ENCODE results near the gene TANGO2.

TANGO2 gene

DNA sequence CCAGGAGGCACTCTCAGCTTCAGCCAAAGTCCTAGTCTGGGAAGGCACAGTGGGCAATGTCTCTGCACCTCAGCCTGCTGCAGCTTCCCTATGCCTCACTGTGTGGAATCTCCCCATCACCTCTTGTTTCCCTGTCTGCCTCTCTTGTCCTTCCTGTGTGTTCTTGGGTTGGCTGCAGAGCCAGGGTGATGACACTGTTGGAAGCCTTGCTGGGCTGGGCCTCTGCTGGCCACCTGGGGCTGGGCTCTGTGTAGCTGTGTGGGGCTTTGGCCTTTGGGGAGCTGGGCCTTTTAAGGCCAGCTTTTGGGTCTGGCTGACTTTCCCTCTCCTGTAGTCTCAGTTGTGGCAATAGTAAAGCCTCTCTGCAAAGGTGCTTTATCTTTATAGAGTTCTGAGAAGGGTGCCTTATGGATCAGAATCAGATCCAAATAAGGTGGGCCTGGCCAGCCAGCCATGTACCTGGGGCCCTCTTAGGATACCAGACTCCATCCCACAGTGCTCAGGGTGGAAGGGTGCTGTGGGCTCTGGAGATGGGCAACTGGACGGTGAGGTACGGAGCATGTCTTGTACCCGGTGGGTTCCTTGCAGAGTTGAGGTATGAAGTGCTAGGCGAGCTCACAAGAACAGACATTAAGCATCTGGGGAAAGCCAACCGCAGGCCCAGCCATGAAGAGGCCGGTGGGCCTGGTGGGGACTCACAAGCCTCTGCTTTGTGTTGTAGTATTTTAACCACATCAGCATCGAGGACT lies 84.7 kb downstream of the TANGO2 start:
- no peak for DNase-seq (ENCODE audit: low read depth, low spot score)

DNA sequence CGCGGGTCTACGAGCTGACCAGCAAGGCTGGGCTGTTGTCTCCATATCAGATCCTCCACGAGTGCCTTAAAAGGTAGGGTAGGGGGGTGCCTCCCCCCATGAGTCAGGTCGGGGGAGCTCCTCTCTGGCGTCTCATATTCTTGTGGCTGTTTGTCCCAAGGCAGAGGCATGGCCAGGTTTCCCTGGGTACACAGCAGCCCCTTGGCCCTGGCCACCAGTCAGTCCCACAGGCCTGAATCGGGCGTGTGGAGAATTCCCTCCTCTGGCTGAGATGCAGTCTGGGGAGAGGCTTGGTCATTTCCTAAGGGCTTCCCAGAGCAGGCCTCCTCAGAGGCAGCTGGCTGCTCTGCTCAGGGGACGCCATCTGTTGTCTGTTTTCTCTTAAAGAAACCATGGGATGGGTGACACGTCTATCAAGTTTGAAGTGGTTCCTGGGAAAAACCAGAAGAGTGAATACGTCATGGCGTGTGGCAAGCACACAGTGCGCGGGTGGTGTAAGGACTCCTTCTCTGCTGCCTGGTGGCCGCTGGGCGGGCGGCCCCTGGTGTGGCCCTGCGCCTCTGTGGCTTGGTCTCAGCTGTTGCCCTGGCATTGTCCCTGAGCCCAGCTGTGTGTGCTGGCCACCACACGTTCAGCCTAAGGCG lies 85.4 kb downstream of the TANGO2 start:
- no peak for DNase-seq (ENCODE audit: low read depth, low spot score)

DNA sequence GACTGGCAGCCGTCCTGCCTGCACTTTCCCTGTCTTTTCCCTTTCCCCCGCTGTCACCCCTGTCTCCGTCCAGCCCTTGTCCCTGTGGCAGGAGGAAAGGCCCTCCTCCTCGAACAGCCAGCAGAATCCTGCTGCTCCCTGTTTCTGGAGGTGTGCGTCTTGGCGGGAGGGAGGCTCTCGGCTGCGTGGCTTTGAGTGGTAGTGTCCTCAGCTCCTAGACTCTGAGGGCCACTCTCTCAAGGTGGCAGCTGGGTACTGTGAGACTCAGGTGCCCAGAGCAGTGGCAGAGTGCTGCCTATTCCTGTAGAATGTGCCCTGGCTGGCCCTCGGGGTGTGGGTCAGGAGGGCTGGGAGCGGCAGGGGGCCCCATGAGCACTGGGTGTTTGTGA lies 85.9 kb downstream of the TANGO2 start:
- DNase-seq (ENCODE audit: low read depth, low spot score) = no peak

DNA sequence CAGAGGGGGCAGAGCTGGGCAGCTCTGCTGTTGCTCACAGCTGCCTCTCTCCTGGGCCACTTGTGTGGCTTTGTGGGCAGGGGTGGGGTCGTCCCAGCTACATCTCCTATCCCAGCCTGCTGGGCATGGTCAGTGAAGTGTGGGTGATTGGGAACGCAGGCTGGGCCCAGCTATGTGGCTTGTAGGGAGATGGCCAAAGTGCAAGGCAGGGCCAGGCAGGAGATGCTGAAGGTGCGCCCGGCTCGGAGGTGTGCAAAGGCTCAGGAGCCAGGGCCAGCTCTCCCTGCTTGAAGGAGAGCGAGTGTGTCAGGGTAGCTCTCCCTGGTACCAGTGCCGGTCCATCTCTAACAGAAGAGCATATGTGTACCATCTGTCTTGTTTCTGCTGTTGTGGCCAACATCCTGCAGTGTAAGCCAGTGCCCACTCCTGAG lies 86.6 kb downstream of the TANGO2 start:
- DNase-seq (ENCODE audit: low read depth, low spot score) = no peak

DNA sequence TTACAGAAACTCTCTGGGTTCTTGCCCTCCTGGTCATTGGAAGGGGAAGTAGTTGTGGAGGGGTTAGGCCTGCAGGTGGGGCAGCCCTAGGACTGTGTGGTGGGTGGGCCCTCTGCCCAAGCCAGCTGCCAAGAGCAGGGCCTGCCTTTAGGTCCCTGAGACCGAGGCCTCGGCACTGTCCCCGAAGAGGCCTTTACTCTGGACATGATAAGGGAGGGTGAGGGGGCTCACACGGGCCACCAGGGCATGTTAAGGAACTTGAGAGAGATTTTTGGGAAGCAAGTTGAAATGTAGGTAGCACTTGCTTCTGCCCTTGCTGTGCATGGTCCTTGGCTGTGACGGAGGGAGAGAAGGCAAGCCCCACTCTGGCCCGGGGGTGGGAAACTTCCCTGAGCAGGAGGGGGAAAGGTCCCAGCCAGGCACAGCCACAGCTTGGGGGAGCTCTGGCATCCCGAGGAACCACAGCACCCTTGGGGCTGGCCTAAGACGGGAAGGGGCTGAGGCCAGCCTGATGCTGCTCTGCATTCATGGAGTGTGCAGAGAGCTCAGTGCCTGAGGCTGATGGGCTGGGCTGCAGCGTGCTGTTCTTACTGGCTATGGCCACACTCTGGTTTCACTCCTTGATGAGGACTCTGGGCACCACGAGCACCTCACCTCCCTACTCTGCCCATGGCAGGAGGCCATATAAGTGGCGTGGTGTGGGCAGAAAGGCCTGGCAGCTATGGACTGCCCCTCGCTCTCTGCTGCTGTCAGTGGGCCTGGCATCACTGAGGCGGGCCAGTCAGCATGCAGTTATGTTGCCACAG lies 87.2 kb downstream of the TANGO2 start:
- no peak for DNase-seq (ENCODE audit: low read depth, low spot score)

DNA sequence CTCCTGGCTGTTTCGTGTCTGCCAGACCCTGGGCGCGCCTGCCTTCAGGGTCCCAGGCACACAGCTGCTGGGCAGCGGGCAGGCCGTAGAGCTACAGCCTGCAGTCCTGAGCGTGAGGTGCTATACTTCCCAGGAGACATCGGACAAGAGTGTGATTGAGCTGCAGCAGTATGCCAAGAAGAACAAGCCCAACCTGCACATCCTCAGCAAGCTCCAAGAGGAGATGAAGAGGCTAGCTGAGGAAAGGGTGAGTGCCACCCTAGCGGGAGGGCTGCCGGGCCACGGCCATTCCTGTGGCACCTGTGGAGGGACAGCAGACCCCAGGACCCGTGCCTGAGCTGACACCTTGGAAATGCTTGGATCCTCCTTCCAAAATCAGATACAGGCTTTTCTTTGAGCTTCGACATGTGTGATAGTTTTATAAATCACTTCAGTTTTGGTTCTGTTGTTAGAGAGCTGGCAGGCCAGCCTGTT lies 87.9 kb downstream of the TANGO2 start:
- no peak for DNase-seq (ENCODE audit: low read depth, low spot score)

DNA sequence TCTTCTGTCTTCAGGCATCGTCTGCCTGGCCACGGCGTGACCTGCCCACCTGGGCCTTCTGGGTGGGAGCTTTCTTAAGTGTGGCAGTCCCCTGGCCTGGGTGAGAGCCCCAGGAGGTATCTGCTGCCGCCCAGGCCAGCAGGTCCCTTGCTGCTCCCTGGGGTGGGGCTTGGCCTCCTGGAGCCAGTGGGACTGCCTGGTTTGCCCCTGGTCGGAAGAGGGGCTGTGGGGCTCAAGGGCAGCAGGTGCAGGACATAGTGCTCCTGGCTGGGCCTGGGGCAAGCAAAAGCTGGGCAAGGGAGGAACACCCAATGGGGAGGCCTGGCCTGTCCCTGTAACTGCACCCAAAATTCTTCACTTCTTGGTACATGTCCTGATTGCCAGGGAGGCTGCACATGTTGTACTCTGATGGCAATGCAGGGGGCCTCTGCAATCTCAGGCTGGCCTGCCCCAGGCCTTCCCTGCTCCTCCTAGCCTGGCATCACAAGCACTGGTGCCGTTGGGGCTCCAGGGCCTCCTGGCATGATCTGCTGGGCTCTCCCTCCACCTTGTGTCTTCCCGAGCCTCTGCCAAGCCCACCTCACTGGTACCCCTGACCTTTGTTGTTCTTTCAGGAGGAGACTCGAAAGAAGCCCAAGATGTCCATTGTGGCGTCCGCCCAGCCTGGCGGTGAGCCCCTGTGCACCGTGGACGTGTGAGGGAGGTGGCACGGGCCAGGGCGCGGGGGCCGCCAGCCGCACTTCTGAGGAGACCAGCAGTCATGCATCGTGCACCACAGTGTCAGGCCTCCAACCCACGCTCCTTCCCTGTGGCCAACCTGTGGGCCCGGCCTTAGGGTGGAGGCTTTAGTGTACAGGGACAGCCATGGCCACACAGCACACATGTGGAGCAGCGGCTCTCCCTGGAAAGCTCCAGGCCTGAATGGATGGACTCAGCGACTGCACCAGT lies 88.8 kb downstream of the TANGO2 start:
- DNase-seq (ENCODE audit: low read depth, low spot score) = no peak

DNA sequence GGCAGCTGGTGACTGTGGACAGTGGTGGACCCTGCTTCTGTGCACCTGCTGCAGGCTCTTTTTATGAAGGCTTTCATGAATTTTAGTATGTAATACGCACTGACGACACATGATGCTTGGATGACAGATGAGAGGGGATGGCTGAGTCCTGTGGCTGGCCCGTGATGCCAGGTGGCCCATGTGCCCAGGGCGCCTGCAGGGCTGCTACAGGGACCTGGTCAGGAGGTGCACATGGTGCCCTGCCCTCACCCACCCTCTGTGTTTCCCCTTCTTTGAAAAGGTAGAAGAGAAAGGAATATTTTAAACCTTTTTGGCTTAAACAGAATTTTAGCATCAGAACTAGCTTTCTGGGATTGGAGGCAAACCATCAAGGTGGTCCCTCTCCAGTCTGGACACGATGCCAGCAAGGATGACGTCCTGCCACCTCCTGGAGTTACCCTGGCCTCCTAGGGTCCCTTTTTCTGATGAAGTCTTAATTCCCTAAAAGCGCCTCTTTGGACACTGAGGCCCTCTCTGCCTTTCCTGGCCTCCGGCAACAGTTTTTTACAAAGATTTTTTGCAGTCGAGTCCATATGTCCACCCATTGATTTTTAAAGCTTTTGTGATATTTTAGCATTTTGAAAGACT lies 89.6 kb downstream of the TANGO2 start:
- DNase-seq (ENCODE audit: low read depth, low spot score) = no peak

DNA sequence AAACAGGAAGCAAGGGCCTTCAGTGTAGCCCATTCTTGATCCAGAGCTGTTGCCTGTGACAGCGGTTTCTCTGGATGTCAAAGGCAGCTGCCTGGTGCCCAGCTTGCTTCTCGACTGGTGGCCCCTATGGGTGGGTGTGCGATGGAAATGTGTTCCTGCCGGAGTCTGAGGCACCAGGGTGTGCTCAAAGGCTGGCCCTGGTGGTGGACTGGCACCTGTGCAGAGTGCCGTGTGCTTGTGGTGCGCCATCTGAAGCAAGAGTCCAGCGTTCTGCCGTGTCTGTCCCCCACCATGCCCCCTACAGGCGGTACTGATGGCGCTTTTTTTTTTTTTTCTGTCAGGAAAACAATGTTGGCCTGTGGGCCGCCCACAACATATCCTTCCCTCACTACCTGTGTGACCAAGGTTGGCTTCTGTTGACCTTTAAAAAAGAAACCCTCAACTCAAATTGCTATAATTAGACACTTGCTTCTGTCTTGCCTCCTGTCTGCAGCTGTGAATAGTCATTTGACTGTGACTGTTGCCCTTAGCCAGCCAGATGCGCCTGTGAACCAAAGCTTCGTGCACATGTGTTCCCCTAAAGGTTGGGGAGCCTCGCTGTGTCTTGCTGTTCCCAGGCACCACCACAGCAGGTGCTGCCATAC lies 90.3 kb downstream of the TANGO2 start:
- no peak for DNase-seq (ENCODE audit: low read depth, low spot score)

DNA sequence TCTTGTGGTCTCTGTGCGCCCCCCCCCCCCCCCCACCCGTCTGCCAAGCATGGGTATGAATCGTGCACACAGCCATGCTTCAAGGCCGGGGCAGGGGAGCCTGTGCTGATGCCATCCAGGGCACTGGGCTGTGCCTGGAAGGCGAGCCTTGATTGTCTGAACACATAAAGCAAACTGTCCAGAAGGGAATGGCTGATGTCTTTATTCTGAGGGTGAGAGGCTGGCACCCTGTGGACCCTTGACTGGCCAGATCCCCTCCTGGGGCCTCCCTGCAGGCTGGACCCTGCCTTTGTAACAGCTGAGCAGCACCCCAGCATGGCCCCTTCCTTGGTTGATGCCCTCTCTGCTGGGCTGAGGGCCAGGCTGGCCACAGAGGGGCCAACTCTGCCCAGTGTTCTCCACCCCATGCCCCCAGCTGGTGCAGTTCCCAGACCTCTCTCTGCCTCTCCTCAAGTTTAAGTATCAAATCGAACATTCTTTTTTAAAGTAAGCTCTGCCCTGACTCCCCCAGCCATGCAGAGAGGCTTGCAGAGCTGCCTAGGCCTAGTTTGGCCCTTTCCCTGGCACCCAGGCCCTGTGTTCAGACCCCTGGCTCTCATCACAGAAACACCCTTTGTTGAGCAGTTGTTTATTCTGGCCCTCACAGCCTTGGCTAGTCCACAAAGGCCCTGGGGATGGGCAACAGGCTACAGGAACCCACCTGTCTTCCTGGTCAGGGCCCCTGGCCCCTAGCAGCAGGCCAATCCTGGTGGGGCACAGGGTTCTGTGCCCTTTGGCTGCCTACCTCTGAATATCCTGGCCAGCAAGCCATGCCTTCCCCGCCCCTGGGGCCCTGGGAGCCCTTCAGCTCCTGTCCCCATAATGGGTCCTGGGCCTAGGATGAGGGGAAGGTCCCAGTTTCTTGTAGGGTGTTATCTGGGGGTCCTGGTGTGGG lies 91.0 kb downstream of the TANGO2 start:
- no peak for DNase-seq (ENCODE audit: low read depth, low spot score)

DNA sequence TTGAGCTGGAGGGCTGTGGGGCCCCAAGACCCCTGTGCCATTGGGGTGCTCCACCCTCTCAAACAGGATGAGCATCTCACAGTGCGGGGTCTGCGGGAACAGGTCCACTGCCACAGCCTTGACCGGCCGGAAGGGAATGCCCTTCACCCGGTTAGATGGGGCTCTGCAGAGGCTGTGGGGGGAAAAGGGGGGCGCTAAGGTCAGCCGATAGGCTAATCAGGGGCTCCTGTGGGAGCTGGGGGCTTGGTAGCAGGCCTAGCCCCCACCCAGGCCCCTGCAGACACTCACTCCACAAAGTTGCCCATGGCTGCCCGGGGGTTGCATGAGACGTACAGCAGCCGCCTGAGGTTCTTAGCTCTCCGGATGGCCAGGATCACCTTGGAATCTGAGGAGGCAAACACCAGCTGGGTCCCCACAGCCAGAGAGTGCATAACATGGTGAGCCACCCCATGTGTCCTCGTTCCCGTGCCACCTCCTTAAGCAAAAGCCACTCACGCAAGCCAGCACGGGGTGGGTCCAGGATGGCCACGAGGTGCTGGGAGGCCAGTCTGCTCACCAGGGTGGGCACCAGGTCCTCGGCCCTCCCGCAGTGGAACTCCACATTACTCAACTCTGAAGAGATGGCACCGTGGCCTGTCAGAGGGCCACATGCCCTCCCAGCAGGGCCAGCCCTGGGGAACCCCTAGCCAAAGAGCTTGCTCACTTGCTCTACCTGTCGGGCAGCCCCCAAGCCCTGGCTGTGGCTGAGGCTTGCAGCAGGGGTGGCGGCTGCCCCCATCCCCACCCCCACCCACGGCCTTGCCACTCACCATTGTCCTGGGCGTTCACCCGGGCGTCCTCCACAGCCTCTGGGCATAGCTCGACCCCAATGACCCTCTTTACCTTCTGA lies 92.0 kb downstream of the TANGO2 start:
- DNase-seq (ENCODE audit: low read depth, low spot score) = no peak

DNA sequence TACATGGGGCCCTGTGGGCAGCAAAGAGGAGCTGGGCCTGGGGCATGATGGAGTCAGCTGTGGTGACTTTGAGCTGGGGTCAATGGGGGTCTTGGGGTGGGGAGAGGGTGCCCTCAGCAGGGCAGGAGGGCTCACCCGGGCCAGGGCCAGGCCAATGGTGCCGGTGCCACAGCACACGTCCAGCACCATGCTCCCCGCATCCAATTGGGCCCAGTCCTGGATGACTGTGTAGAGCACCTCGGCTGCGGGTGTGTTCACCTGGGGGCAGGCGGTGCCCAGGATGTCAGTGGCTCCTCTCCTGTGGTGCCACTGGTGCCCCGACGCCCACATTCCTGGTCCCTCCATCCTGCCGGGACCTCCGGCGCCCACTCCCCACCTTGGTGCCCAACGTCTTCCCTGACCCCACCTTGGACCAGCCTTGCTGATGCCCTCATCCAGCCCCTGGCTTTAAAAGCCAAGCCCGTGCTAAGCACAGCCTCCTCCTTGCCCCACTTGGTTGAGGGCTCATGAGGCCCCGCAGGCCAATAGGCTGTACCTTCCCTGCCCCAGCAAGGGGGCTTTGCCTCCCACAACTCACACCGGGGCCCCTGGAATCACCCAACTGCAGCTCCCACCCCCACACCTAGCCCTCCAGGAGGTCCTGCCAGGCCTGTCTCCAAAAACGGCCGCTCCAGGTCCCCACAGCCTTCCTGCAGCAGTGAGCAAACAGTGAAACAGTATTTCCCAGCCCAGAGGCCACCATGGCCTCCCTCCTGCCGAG lies 92.8 kb downstream of the TANGO2 start:
- DNase-seq (ENCODE audit: low read depth, low spot score) = no peak

DNA sequence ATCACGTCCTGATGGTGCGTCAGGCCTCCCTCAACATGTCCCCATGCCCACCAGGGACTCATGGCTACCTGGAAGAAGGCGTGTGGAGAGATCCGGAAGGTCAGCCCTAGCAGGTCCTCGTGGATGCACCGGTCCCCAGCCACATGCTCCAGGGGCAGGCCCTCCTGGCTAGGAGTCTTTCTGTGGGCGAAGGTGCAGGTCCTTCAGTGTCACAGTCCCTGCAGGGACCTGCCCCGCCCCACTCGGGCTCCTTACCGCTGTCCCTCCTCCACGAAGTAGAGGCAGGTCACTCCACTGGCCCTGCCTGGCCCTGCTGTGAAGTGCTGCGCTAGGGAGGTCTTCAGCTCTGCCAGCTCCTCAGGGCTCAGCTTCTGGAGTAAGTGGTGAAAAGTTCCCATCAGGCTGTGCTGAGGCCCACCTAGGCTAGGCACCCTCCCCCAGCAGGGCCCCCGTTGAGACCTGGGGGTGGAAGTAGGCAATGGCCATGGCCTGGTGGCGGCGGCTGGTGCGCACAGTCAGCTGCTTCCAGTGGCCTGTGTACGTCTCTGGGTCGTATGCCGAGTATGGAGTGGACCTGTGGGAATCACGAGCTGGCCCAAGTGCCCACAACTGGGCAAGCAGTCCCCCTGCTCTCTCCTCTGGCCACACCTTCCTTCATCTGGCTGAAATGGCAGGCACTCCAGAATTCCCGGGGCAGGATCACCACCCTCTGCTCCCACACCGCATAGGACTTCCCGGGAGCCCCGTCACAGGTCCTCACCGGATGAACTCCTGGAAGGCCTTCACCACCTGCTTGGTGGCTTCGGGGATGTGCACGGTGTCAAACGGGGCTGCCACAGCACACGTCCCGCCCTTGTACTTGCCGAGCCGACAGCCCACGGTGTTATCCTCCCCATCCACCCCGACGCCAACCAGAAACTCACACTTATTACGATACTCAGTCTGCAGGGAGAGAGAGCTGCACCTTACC lies 93.9 kb downstream of the TANGO2 start:
- DNase-seq (ENCODE audit: low read depth, low spot score) = no peak

DNA sequence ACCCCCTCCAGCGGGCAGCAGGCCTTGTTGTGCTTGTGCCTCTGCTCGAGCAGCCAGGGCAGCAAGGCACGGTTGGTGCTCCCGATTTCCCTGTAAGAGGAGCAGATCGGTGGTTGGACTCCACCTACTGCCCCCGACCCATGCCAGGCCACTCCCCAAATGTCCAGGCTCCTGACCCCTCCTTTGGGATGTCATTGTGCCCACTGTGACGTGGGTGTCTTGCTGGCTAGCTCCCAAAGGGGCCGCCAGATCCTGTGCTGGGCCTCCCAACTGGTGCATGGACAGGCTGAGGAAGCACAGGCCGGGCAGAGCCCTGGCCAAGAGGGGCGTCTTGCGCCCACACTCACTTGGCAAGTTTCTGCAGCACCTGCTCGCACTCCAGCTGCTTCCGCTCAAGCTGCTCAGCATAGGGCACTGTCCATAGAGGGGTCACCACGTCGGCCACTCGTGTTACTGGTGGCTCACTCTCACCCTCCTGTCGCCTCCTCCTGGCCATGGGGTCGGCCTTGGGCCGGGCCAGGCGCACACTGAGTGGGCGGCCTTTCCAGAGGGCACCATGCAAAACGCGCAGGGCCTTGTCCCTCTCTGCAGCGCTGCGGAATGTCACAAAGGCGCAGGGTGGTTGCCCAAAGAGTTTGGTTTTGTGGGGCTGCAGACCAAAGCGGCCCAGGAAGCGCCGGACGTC lies 94.9 kb downstream of the TANGO2 start, which contains the start of gene RANBP1:
TSS of gene RANBP1 (plus strand) at position 414 of the 685 bp plus-strand sequence. CDS start at position 495, 81 bp downstream.
- DNase-seq (ENCODE audit: low read depth, low spot score) = no peak

DNA sequence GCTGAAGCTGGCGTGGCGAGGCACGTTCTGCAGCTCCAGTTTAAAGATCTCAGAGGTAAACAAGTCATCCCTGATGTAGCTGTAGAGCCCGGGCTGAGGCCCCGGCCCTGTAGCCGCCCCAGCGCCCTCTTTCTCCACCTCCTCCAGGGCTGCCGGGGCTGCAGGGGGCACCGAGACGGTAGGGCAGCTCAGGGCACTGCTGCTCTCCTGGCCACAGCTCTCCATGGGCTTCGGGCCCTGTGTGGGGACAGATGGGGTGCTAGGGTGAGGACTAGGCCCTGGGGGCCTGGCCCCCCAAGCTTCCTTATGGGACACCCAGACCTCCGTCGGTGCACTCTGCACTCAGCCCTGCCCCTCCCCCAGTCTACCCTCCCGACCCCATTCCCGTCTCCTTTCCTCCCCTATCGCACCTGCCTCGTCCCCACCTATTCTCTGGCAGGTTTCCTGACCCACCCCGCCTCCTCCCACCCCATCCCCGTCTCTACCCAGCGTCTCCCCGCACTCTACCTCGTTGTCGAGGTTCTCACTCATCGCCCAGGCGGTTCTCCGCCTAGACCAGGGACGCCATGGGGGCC lies 95.6 kb downstream of the TANGO2 start:
- DNase-seq (ENCODE audit: low read depth, low spot score) = no peak

All from smooth muscle cell of the brain vasculature (primary cell).